Neural cell (in vitro differentiated cells): Measurements from ENCODE around the gene URB1.

Experiments
- CTCF ChIP-seq: fragments of 450-650 bp; IDR thresholded peaks from 2 replicates; pipeline ENCODE4 v1.5.1; 2014; ENCODE audit warnings: antibody characterized with exemption, mild to moderate bottlenecking, moderate library complexity; ENCODE audit not compliant: poor library complexity, severe bottlenecking
- POLR2AphosphoS5 ChIP-seq: IDR thresholded peaks from 2 replicates; pipeline ENCODE4 v1.6.1; 2012

GRCh38 chr21:32349333-32349944 lies 43.4 kb downstream of the URB1 start:
- TF ChIP-seq POLR2AphosphoS5 (no peak), CTCF (no peak)
